ENCODE measurements around the gene FAM177A1.
"Not testable (repeated sequence)": the region's sequence is repeated elsewhere in the genome, so short reads cannot be mapped to it uniquely, and the experiment has no call there.

- TF ChIP-seq, protein P1, sequence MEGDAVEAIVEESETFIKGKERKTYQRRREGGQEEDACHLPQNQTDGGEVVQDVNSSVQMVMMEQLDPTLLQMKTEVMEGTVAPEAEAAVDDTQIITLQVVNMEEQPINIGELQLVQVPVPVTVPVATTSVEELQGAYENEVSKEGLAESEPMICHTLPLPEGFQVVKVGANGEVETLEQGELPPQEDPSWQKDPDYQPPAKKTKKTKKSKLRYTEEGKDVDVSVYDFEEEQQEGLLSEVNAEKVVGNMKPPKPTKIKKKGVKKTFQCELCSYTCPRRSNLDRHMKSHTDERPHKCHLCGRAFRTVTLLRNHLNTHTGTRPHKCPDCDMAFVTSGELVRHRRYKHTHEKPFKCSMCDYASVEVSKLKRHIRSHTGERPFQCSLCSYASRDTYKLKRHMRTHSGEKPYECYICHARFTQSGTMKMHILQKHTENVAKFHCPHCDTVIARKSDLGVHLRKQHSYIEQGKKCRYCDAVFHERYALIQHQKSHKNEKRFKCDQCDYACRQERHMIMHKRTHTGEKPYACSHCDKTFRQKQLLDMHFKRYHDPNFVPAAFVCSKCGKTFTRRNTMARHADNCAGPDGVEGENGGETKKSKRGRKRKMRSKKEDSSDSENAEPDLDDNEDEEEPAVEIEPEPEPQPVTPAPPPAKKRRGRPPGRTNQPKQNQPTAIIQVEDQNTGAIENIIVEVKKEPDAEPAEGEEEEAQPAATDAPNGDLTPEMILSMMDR (IDR thresholded peaks at IDR 0.05), result not testable (repeated sequence)
- TF ChIP-seq POLR2AphosphoS5 (IDR thresholded peaks at IDR 0.05; ENCODE audit: low read depth, low read length); REST (IDR thresholded peaks at IDR 0.05; ENCODE audit: insufficient read depth in 1 of 2, low read depth in 2 of 2, low read length in 1 of 2); SIN3A (IDR thresholded peaks at IDR 0.05; ENCODE audit: borderline replicate concordance, insufficient read depth, low read depth, low read length): not testable (repeated sequence)
Measured at GRCh38 chr14:35061113-35061791, 15.2 kb downstream of the FAM177A1 start.
